H1 (cell line): ENCODE results near the gene MUC5AC. TPM values are rescaled to one million over a fixed set of nuclear protein-coding genes. Genes with fewer than 3 reads are reported as not detected.

Experiments used
- polyA plus RNA-seq, 7 experiments: library from polyadenylated mRNA; depleted of rRNA in 3 of 7; stranded (reverse) in 5 of 7; unstranded in 2 of 7; fragments of >200 nt in 5 of 7; fragments of 200-250 nt in 2 of 7; gene quantifications; 1 replicate in 5 of 7; 2 replicates in 1 of 7; 4 replicates in 1 of 7; pipeline versions ENCODE4 v1.2.1 to v1.2.3, GENCODE V29; 2011 to 2013; ENCODE audit warnings: missing spikeins in 2 of 7, mixed read lengths in 2 of 7
- total RNA-seq: library from RNA; stranded (reverse); fragmentation: NEBNext Ultra II Directional; extraction: Animal tissue kit (Norgen Biotek cat#: 25700); gene quantifications from 2 replicates; pipeline ENCODE4 v1.2.1, GENCODE V29; 2021

The MUC5AC gene
- total and polyA plus RNA-seq, 2 of the 8 experiments (the other 6 are each of a cell fraction or from before 2014, with no cell fraction given) = not detected

Other genes with a start within 250 kb of the MUC5AC start
- 78.9 and 81.2 TPM in 2 replicates for gene CHID1, start 247.1 kb upstream of the MUC5AC start, total RNA-seq
- gene CHID1, start 247.1 kb upstream of the MUC5AC start, polyA plus RNA-seq (2011; rRNA removed) = 88.5 and 114 TPM in 2 replicates
- gene AP2A2, start 232.1 kb upstream of the MUC5AC start, total RNA-seq = 50.0 and 56.3 TPM in 2 replicates
- 65.0 and 70.0 TPM in 2 replicates for gene AP2A2, start 232.1 kb upstream of the MUC5AC start, polyA plus RNA-seq (2011; rRNA removed)
- not detected in 2 replicates for gene MUC6, start 121.2 kb upstream of the MUC5AC start, total RNA-seq
- gene MUC6, start 121.2 kb upstream of the MUC5AC start, polyA plus RNA-seq (2011; rRNA removed) = 0.09 TPM in 1 of 2 replicates, not detected in the other
- gene MUC2, start 83.1 kb upstream of the MUC5AC start, total RNA-seq = not detected in 2 replicates
- not detected in 2 replicates for gene MUC2, start 83.1 kb upstream of the MUC5AC start, polyA plus RNA-seq (2011; rRNA removed)
- 0.02 and 0.31 TPM in 2 replicates for gene MUC5B, start 65.1 kb downstream of the MUC5AC start, total RNA-seq
- 0.03 and 0.44 TPM in 2 replicates for gene MUC5B, start 65.1 kb downstream of the MUC5AC start, polyA plus RNA-seq (2011; rRNA removed)
- 23.7 and 28.1 TPM in 2 replicates for gene TOLLIP, start 151.7 kb downstream of the MUC5AC start, total RNA-seq
- 34.7 and 43.8 TPM in 2 replicates for gene TOLLIP, start 151.7 kb downstream of the MUC5AC start, polyA plus RNA-seq (2011; rRNA removed)
- 26.2 and 27.1 TPM in 2 replicates for gene BRSK2, start 232.0 kb downstream of the MUC5AC start, total RNA-seq
- gene BRSK2, start 232.0 kb downstream of the MUC5AC start, polyA plus RNA-seq (2011; rRNA removed) = 17.3 and 23.9 TPM in 2 replicates